SK-N-SH (cell line): ENCODE results near the gene RPL19. TPM values are rescaled to one million over a fixed set of nuclear protein-coding genes. Genes with fewer than 3 reads are reported as not detected.

Source experiments
- CTCF ChIA-PET: fragments of 300-600, 350-600 bp; formaldehyde crosslinking; extraction: SDS; loops from one replicate; lab custom pipeline; 2021; lab: Yijun Ruan, JAX
- POLR2A ChIA-PET: fragments of 350-600 bp; sonication (Branson Sonifier 250); formaldehyde crosslinking; extraction: SDS; loops from one replicate; lab custom pipeline; 2020; ENCODE audit warnings: antibody characterized with exemption, inconsistent platforms; lab: Yijun Ruan, JAX
- DNase-seq: peaks from one replicate; pipeline ENCODE4 v3.0.0; 2012
- H2AFZ ChIP-seq: fragments of 200-600 bp; sonication (generic); 2 replicates; pipeline ENCODE4 v1.8.1; 2016; ENCODE audit warnings: antibody characterized with exemption, mild to moderate bottlenecking, low read depth
- H3F3A ChIP-seq: fragments of 200-600 bp; sonication (generic); replicated peaks from 2 replicates; pipeline ENCODE3; 2016; ENCODE audit warnings: antibody characterized with exemption, mild to moderate bottlenecking; ENCODE audit not compliant: insufficient read depth
- H3K27ac ChIP-seq, 2 experiments: fragments of 200-500 bp in 1 of 2; fragments of 200-600 bp in 1 of 2; sonication (Bioruptor generic) in 1 of 2; sonication (generic), shearing (Covaris generic) in 1 of 2; 2 replicates each; pipeline versions ENCODE4 v1.5.1 to v1.6.1; 2014 to 2016; ENCODE audit warnings: low read depth in 2 of 2, inconsistent platforms in 1 of 2, low read length in 1 of 2, mild to moderate bottlenecking in 1 of 2, mixed read lengths in 1 of 2
- H3K27me3 ChIP-seq: fragments of 200-600 bp; sonication (generic), shearing (Covaris generic); 2 replicates; pipeline ENCODE4 v1.6.1; 2016; ENCODE audit warnings: mixed run types; ENCODE audit not compliant: insufficient read depth
- H3K36me3 ChIP-seq, 2 experiments: fragments of 200-500 bp in 1 of 2; fragments of 200-600 bp in 1 of 2; sonication (Bioruptor generic) in 1 of 2; sonication (generic) in 1 of 2; replicated peaks in 1 of 2; 2 replicates each; pipeline versions ENCODE3 to v1.5.1; 2014 to 2016; ENCODE audit warnings: low read length in 1 of 2, mild to moderate bottlenecking in 1 of 2; ENCODE audit not compliant: insufficient read depth in 2 of 2, control insufficient read depth in 1 of 2
- H3K4me1 ChIP-seq, 2 experiments: fragments of 200-500 bp in 1 of 2; fragments of 200-600 bp in 1 of 2; sonication (Bioruptor generic) in 1 of 2; sonication (generic), shearing (Covaris generic) in 1 of 2; 2 replicates each; pipeline versions ENCODE4 v1.5.1 to v1.6.1; 2014 to 2016; ENCODE audit warnings: low read depth in 1 of 2, low read length in 1 of 2, mixed run types in 1 of 2; ENCODE audit not compliant: insufficient read depth in 2 of 2, control insufficient read depth in 1 of 2
- H3K4me2 ChIP-seq: fragments of 200-600 bp; sonication (generic), shearing (Covaris generic); 2 replicates; pipeline ENCODE4 v1.6.1; 2017; ENCODE audit warnings: mixed run types
- H3K4me3 ChIP-seq, 2 experiments: fragments of 200-500 bp in 1 of 2; fragments of 200-600 bp in 1 of 2; sonication (Bioruptor generic) in 1 of 2; sonication (generic), shearing (Covaris generic) in 1 of 2; 2 replicates each; pipeline versions ENCODE4 v1.5.1 to v1.8.1; 2014 to 2016; ENCODE audit warnings: low read depth in 2 of 2, inconsistent platforms in 1 of 2, low read length in 1 of 2, mild to moderate bottlenecking in 1 of 2, mixed read lengths in 1 of 2, moderate library complexity in 1 of 2
- H3K79me2 ChIP-seq: fragments of 200-600 bp; sonication (generic); 2 replicates; pipeline ENCODE4 v1.8.1; 2017; ENCODE audit warnings: mild to moderate bottlenecking; ENCODE audit not compliant: insufficient read depth
- H3K9ac ChIP-seq: fragments of 200-600 bp; sonication (generic); 2 replicates; pipeline ENCODE4 v1.6.1; 2017; ENCODE audit warnings: mixed run types
- H3K9me2 ChIP-seq: fragments of 200-600 bp; sonication (generic); 2 replicates; pipeline ENCODE4 v1.6.1; 2017; ENCODE audit warnings: mixed run types
- H3K9me3 ChIP-seq: fragments of 200-600 bp; sonication (generic); 2 replicates; pipeline ENCODE4 v1.6.1; 2017; ENCODE audit warnings: mixed run types, mild to moderate bottlenecking, moderate library complexity
- H4K20me1 ChIP-seq: fragments of 200-600 bp; sonication (generic); 2 replicates; pipeline ENCODE4 v1.6.1; 2017; ENCODE audit warnings: mild to moderate bottlenecking, mixed run types; ENCODE audit not compliant: insufficient read depth
- CHD2 ChIP-seq: fragments of 150-350 bp; IDR thresholded peaks from 2 replicates; pipeline ENCODE4 v1.6.1; 2018; ENCODE audit warnings: low read length; ENCODE audit not compliant: partially characterized antibody
- CTCF ChIP-seq: fragments of 200-600 bp; sonication (generic); IDR thresholded peaks from 2 replicates; pipeline ENCODE4 v1.6.1; 2017; ENCODE audit warnings: antibody characterized with exemption, mild to moderate bottlenecking, moderate library complexity
- EZH2phosphoT487 ChIP-seq: fragments of 200-600 bp; sonication (generic); IDR thresholded peaks from 2 replicates; pipeline ENCODE4 v1.6.1; 2017; ENCODE audit warnings: low read depth, mixed run types, mild to moderate bottlenecking, antibody characterized with exemption, moderate library complexity, borderline replicate concordance
- FOSL2 ChIP-seq: IDR thresholded peaks from 2 replicates; pipeline ENCODE4 v1.4.0; 2012; ENCODE audit warnings: low read depth, mild to moderate bottlenecking, moderate library complexity, borderline replicate concordance
- GABPA ChIP-seq: IDR thresholded peaks from 2 replicates; pipeline ENCODE4 v1.4.0; 2012; ENCODE audit warnings: low read depth, mild to moderate bottlenecking
- IRF3 ChIP-seq: fragments of 150-350 bp; IDR thresholded peaks from 2 replicates; pipeline ENCODE4 v1.6.1; 2016; ENCODE audit warnings: mild to moderate bottlenecking, low read depth, low read length
- JUND ChIP-seq: IDR thresholded peaks from 2 replicates; pipeline ENCODE4 v1.4.0; 2012
- MAX ChIP-seq: IDR thresholded peaks from 2 replicates; pipeline ENCODE4 v1.4.0; 2012; ENCODE audit warnings: low read depth
- MXI1 ChIP-seq: IDR thresholded peaks from 2 replicates; pipeline ENCODE4 v1.6.1; 2012; ENCODE audit warnings: mild to moderate bottlenecking, low read depth, low read length, improper control_type of control experiment
- NFIC ChIP-seq: IDR thresholded peaks from 2 replicates; pipeline ENCODE4 v1.4.0; 2012; ENCODE audit warnings: borderline replicate concordance
- PBX3 ChIP-seq: IDR thresholded peaks from 2 replicates; pipeline ENCODE4; 2012
- POLR2AphosphoS5 ChIP-seq: IDR thresholded peaks from 2 replicates; pipeline ENCODE4 v1.6.1; 2012; ENCODE audit warnings: low read depth, low read length
- RAD21 ChIP-seq: IDR thresholded peaks from 2 replicates; pipeline ENCODE4 v1.6.1; 2012; ENCODE audit warnings: mild to moderate bottlenecking, low read length
- REST ChIP-seq: IDR thresholded peaks from 2 replicates; pipeline ENCODE4 v1.6.1; 2012; ENCODE audit warnings: mild to moderate bottlenecking, low read depth, low read length, moderate library complexity
- SIN3A ChIP-seq: IDR thresholded peaks from 2 replicates; pipeline ENCODE4 v1.6.1; 2012; ENCODE audit warnings: low read depth, mild to moderate bottlenecking, low read length, moderate library complexity, borderline replicate concordance
- SMC3 ChIP-seq: IDR thresholded peaks from 2 replicates; pipeline ENCODE4 v1.6.1; 2012; ENCODE audit warnings: low read depth, low read length, improper control_type of control experiment
- TAF1 ChIP-seq: IDR thresholded peaks from 2 replicates; pipeline ENCODE4 v1.6.1; 2012; ENCODE audit warnings: low read depth, mild to moderate bottlenecking, low read length, moderate library complexity, borderline replicate concordance
- TCF12 ChIP-seq: IDR thresholded peaks from 2 replicates; pipeline ENCODE4 v1.4.0; 2012
- TEAD4 ChIP-seq: IDR thresholded peaks from 2 replicates; pipeline ENCODE4 v1.4.0; 2012; ENCODE audit warnings: mild to moderate bottlenecking, borderline replicate concordance; ENCODE audit not compliant: insufficient read depth
- USF1 ChIP-seq: IDR thresholded peaks from 2 replicates; pipeline ENCODE4 v1.4.0; 2012; ENCODE audit warnings: low read depth, borderline replicate concordance
- USF2 ChIP-seq: fragments of 150-350 bp; IDR thresholded peaks from 2 replicates; pipeline ENCODE4 v1.6.1; 2017; ENCODE audit warnings: antibody characterized with exemption, low read length, low read depth, borderline replicate concordance
- YY1 ChIP-seq: IDR thresholded peaks from 2 replicates; pipeline ENCODE4 v1.4.0; 2012; ENCODE audit warnings: low read depth, mild to moderate bottlenecking
- WGBS: methylation state at CpG from one replicate; pipeline ENCODE4 v1.1.6; 2017; ENCODE audit warnings: low lambda C conversion rate; 5-methylcytosine and 5-hydroxymethylcytosine counted together
- polyA plus RNA-seq, 3 experiments: library from polyadenylated mRNA; depleted of rRNA; stranded (reverse); fragments of >200 nt; gene quantifications; 2 replicates each; pipeline ENCODE4 v1.2.3, GENCODE V29; 2012

The RPL19 gene
- polyA plus RNA-seq, 1 of the 3 experiments (the other 2 are of a cell fraction): 3,473 TPM

- POLR2A ChIA-PET: interaction anchor here (1.0 to 1.8 kb wide), 4 partner anchors 9 to 295 kb away, joined by 3 to 7 read pairs (median 4); partner anchors contain the start of genes LASP1 and RPL19
- H2AFZ ChIP-seq: peak overlapping the region; percentile 95; the same call in 1 of the 2 replicates
- H3K4me3 ChIP-seq: peak overlapping the region; percentile 50 to 62
- H3K27me3 ChIP-seq: no peaks in the 10 kb centered on the region
- H3K9ac ChIP-seq: peak overlapping the region; percentile 36; the same call in 1 of the 2 replicates
- no peaks in the 10 kb centered on the region for H3K79me2 ChIP-seq
- peaks cover 0 to 3% of the 10 kb centered on the region in 2 experiments; a peak in 2 of 4 replicates for H3K4me1 ChIP-seq
- peaks cover 5% of the 10 kb centered on the region for H3F3A ChIP-seq
- WGBS: 5% methylated on average over 15 of the region's 15 CpGs
- no peaks in the 10 kb centered on the region for H3K9me2 ChIP-seq
- H3K36me3 ChIP-seq: no peaks in the 10 kb centered on the region
- DNase-seq: peak; percentile 98
- H3K4me2 ChIP-seq: peak overlapping the region; percentile 75
- CTCF ChIA-PET: interaction anchor here (0.7 to 5.7 kb wide), 29 partner anchors 9 to 401 kb away, joined by 3 to 108 read pairs (median 4); partner anchors contain the start of genes CACNB1 and RPL23
- H3K27ac ChIP-seq: no peak overlapping the region
- H3K9me3 ChIP-seq: no peaks in the 10 kb centered on the region
- TF ChIP-seq TAF1 (0 out of 2 replicates have a peak, but pooled peaks have one; percentile 19), CTCF (peak; percentile 78), JUND (no peak), YY1 (peak; percentile 28; the same call in 1 of the 2 replicates), SMC3 (peak; percentile 26; the same call in 1 of the 2 replicates), POLR2AphosphoS5 (peak; percentile 46; the same call in 1 of the 2 replicates), RAD21 (peak; percentile 35; the same call in 1 of the 2 replicates), EZH2phosphoT487 (no peak), SIN3A (peak; percentile 61; the same call in 1 of the 2 replicates), USF1 (no peak), REST (no peak), MXI1 (0 out of 2 replicates have a peak, but pooled peaks have one; percentile 37), GABPA (no peak), IRF3 (no peak), TCF12 (no peak), FOSL2 (no peak), PBX3 (peak; percentile 99), USF2 (no peak), NFIC (no peak; the same call in 1 of the 2 replicates), TEAD4 (no peak), MAX (peak; percentile 20; the same call in 1 of the 2 replicates), CHD2 (no peak)
- H4K20me1 ChIP-seq: no peaks in the 10 kb centered on the region
These were observed 35.4 kb upstream of the RPL19 start for GRCh38 chr17:39164675-39165143.
